B cell (primary cell): ENCODE measurements around the gene PBOV1. TPM values are rescaled to one million over a fixed set of nuclear protein-coding genes. Genes with fewer than 3 reads are reported as not detected.

Experiments
- ATAC-seq: fragments of 200-7000 bp; cut with Tn5 transposase; one replicate; pipeline ENCODE4 v1.10.0; 2021; ENCODE audit warnings: low read depth, mild to moderate bottlenecking, moderate number of reproducible peaks, moderate library complexity
- CTCF ChIA-PET: fragments of 350-600 bp; sonication (Branson Sonifier 250); formaldehyde crosslinking; loops from one replicate; lab custom pipeline; 2021; ENCODE audit warnings: antibody characterized with exemption, inconsistent platforms; lab: Charles Lee
- POLR2A ChIA-PET: fragments of 350-600 bp; sonication (Branson Sonifier 250); formaldehyde crosslinking; loops from one replicate; lab custom pipeline; 2021; ENCODE audit warnings: antibody characterized with exemption; lab: Charles Lee
- DNase-seq: peaks from one replicate; pipeline ENCODE4 v3.0.0; 2013
- H2AFZ ChIP-seq: 2 replicates; pipeline ENCODE4 v1.6.1; 2012; ENCODE audit warnings: mild to moderate bottlenecking, low read depth, low read length; ENCODE audit not compliant: insufficient read depth, poor library complexity, severe bottlenecking
- H3K27ac ChIP-seq, 2 donors: 1 replicate in 1 of 2; 2 replicates in 1 of 2; pipeline ENCODE4 v1.5.1; 2012 to 2013; ENCODE audit warnings: low read length in 2 of 2, mild to moderate bottlenecking in 2 of 2, moderate library complexity in 1 of 2
- H3K27me3 ChIP-seq, 4 experiments: fragments of 200-600 bp in 1 of 4; sonication (generic) in 1 of 4; replicated peaks in 1 of 4; 1 replicate in 2 of 4; 2 replicates in 2 of 4; pipeline versions ENCODE4 v1.6.1 to v1.7.0; 2013 to 2016; ENCODE audit warnings: low read length in 3 of 4, mild to moderate bottlenecking in 2 of 4, mixed read lengths in 1 of 4, moderate library complexity in 1 of 4; ENCODE audit not compliant: insufficient read depth in 4 of 4, control insufficient read depth in 3 of 4; ENCODE audit errors: control extremely low read depth in 1 of 4
- H3K36me3 ChIP-seq, 2 experiments: replicated peaks in 1 of 2; 1 replicate in 1 of 2; 2 replicates in 1 of 2; pipeline versions ENCODE4 v1.6.1 to v1.7.1; 2013; ENCODE audit warnings: low read length in 1 of 2; ENCODE audit not compliant: insufficient read depth in 2 of 2, control insufficient read depth in 1 of 2; ENCODE audit errors: control extremely low read depth in 1 of 2, extremely low read depth in 1 of 2
- H3K4me1 ChIP-seq, 2 donors: fragments of 200-600 bp in 1 of 2; sonication (generic) in 1 of 2; 1 replicate in 1 of 2; 2 replicates in 1 of 2; pipeline versions ENCODE4 v1.5.1 to v1.6.1; 2013 to 2017; ENCODE audit warnings: low read length in 2 of 2; ENCODE audit not compliant: control insufficient read depth in 2 of 2, insufficient read depth in 2 of 2
- H3K4me2 ChIP-seq: replicated peaks from 2 replicates; pipeline ENCODE3; 2012; ENCODE audit warnings: mild to moderate bottlenecking, low read depth, low read length; ENCODE audit not compliant: poor library complexity, severe bottlenecking
- H3K4me3 ChIP-seq, 5 experiments: fragments of 200-600 bp in 1 of 5; sonication (generic) in 1 of 5; 1 replicate in 3 of 5; 2 replicates in 2 of 5; pipeline versions ENCODE4 v1.5.1 to v1.7.0; 2011 to 2016; ENCODE audit warnings: low read length in 4 of 5, mild to moderate bottlenecking in 4 of 5, low read depth in 2 of 5, control low read depth in 1 of 5, moderate library complexity in 1 of 5; ENCODE audit not compliant: insufficient read depth in 1 of 5; ENCODE audit errors: control extremely low read depth in 1 of 5, extremely low read depth in 1 of 5
- H3K79me2 ChIP-seq: fragments of 200-600 bp; sonication (generic); one replicate; pipeline ENCODE4 v1.6.0; 2016; ENCODE audit warnings: low read length; ENCODE audit not compliant: control insufficient read depth, insufficient read depth
- H3K9ac ChIP-seq: fragments of 200-600 bp; sonication (generic); 2 replicates; pipeline ENCODE4 v1.6.1; 2017; ENCODE audit warnings: mild to moderate bottlenecking, low read length, moderate library complexity
- H3K9me3 ChIP-seq, 3 donors: one replicate each; pipeline versions ENCODE4 v1.6.1 to v1.7.1; 2013; ENCODE audit warnings: low read length in 2 of 3; ENCODE audit not compliant: control insufficient read depth in 2 of 3, insufficient read depth in 1 of 3; ENCODE audit errors: control extremely low read depth in 1 of 3
- H4K20me1 ChIP-seq: 2 replicates; pipeline ENCODE4 v1.6.0; 2012; ENCODE audit warnings: mild to moderate bottlenecking, low read length; ENCODE audit not compliant: insufficient read depth, control insufficient read depth, poor library complexity, severe bottlenecking
- H3K27ac Mint-ChIP-seq: one replicate; pipeline ENCODE4 v1.8.0; 2021; ENCODE audit warnings: mixed read lengths
- H3K27me3 Mint-ChIP-seq: one replicate; pipeline ENCODE4 v1.8.0; 2021; ENCODE audit warnings: mixed read lengths
- H3K4me1 Mint-ChIP-seq: one replicate; pipeline ENCODE4 v1.8.0; 2021; ENCODE audit warnings: mixed read lengths
- H3K4me3 Mint-ChIP-seq: one replicate; pipeline ENCODE4 v1.8.0; 2021; ENCODE audit warnings: mixed read lengths
- H3K9me3 Mint-ChIP-seq: one replicate; pipeline ENCODE4 v1.8.0; 2022; ENCODE audit warnings: mixed read lengths; ENCODE audit not compliant: insufficient read depth
- EZH2 ChIP-seq: IDR thresholded peaks from 2 replicates; pipeline ENCODE4 v1.6.1; 2012; ENCODE audit warnings: borderline replicate concordance, low read depth, mild to moderate bottlenecking, moderate library complexity, low read length; ENCODE audit not compliant: insufficient read depth, poor library complexity, severe bottlenecking
- WGBS: methylation state at CpG from one replicate; pipeline ENCODE4 v1.1.5; 2013; ENCODE audit warnings: missing lambda C conversion rate; ENCODE audit not compliant: insufficient coverage; 5-methylcytosine and 5-hydroxymethylcytosine counted together
- intact Hi-C: fragments of 100-400 bp; cut with micrococcal nuclease; formaldehyde crosslinking; loops from one replicate; pipeline ENCODE4 v1.10.0; 2022
- polyA plus RNA-seq: library from polyadenylated mRNA; depleted of rRNA; stranded (reverse); fragments of >200 nt; gene quantifications from 2 replicates; pipeline ENCODE4 v1.2.3, GENCODE V29; 2012
- total RNA-seq, 2 donors: library from RNA; stranded (reverse); fragments of 120-200 nt in 1 of 2; gene quantifications; 1 replicate in 1 of 2; 2 replicates in 1 of 2; pipeline versions ENCODE4 v1.2.3 to v1.2.4, GENCODE V29; 2013 to 2022
- TF ChIP-seq, protein P1 (sequence below): fragments of 200-600 bp; IDR thresholded peaks from one replicate; pipeline ENCODE4 v1.8.0; 2022; ENCODE audit warnings: antibody characterized with exemption, mild to moderate bottlenecking

PBOV1 gene
- total and polyA plus RNA-seq, 2 donors (not counting 1 experiment from before 2014, with no cell fraction given), result not detected

DNA sequence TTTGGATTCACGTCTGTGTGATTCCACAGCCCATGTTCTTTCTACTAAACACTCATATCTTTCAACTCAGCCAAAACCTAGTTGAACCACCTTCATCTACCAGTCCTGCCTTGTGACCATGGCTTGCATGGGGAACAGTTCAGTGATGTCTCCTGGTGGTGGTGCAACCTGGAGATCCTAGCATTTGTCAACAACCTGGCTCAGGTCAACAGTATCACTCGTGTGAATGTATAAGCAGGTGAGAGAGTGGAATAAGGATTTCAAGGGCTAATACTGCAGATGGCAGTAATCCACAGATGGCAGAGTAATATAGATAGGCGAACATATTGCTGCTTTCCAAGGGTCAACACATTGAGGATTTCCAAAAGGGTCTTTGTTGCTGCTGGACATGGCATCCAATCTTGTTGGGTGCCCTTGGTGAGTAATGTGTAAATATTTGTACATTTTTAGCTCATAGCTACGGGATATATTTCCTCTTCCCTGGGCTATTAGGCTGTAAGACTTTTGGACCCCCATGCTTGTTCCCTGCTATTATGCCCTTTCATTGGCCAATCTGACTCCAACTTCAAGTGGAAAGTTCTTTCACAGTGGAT lies 13.4 kb downstream of the PBOV1 start:
- H3K4me1 Mint-ChIP-seq, result no peaks in the 10 kb centered on the region
- CTCF ChIA-PET, result no interaction called here

DNA sequence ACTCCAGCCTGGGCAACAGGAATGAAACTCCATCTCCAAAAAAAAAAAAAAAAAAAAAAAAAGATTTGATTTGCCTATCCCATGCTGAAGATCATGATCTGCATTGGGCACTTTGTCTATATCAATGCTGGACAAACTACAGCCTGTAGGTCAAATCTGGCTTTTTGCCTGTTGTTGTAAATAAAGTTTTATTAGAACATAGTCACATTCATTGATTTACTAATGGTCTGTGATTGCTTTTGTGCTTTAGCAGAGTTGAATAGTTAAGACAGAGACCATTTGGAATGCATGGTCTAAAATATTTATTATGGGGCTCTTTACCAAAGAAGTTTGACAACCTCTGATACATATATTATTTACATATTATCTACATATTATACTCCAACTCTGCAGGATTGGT lies 14.0 kb downstream of the PBOV1 start:
- ATAC-seq (no peak), DNase-seq (no peak)
- ChIA-PET CTCF (no interaction called here), POLR2A (no interaction called here)
- Histone ChIP-seq H3K4me2 (no peak overlapping the region), H3K9ac (no peak overlapping the region), H3K36me3 (no peaks in the 10 kb centered on the region), H3K4me3 (no peak overlapping the region), H3K4me1 (no peaks in the 10 kb centered on the region), H3K27me3 (peaks cover 0 to 8% (median 0%) of the 10 kb centered on the region in 4 experiments), H3K9me3 (no peaks in the 10 kb centered on the region), H3K27ac (no peak overlapping the region), H4K20me1 (no peaks in the 10 kb centered on the region), H3K79me2 (no peaks in the 10 kb centered on the region), H2AFZ (no peak overlapping the region)
- intact Hi-C loops, result no loop called here
- no peak for TF ChIP-seq EZH2
- TF ChIP-seq, protein P1, sequence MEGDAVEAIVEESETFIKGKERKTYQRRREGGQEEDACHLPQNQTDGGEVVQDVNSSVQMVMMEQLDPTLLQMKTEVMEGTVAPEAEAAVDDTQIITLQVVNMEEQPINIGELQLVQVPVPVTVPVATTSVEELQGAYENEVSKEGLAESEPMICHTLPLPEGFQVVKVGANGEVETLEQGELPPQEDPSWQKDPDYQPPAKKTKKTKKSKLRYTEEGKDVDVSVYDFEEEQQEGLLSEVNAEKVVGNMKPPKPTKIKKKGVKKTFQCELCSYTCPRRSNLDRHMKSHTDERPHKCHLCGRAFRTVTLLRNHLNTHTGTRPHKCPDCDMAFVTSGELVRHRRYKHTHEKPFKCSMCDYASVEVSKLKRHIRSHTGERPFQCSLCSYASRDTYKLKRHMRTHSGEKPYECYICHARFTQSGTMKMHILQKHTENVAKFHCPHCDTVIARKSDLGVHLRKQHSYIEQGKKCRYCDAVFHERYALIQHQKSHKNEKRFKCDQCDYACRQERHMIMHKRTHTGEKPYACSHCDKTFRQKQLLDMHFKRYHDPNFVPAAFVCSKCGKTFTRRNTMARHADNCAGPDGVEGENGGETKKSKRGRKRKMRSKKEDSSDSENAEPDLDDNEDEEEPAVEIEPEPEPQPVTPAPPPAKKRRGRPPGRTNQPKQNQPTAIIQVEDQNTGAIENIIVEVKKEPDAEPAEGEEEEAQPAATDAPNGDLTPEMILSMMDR, result no peak
- Mint-ChIP-seq H3K27ac (no peak overlapping the region), H3K4me3 (no peak overlapping the region), H3K4me1 (no peaks in the 10 kb centered on the region), H3K27me3 (peaks cover 30% of the 10 kb centered on the region), H3K9me3 (no peaks in the 10 kb centered on the region)

More for the DNA sequence above, 13.4 kb downstream of the PBOV1 start:
- WGBS, result 93% methylated on average over 3 of the region's 4 CpGs
- Histone ChIP-seq H4K20me1 (no peaks in the 10 kb centered on the region), H3K4me1 (no peaks in the 10 kb centered on the region), H3K79me2 (no peaks in the 10 kb centered on the region), H3K4me2 (no peak overlapping the region), H3K9ac (no peak overlapping the region), H3K4me3 (no peak overlapping the region), H3K36me3 (no peaks in the 10 kb centered on the region), H3K9me3 (no peaks in the 10 kb centered on the region), H3K27ac (no peak overlapping the region), H2AFZ (no peak overlapping the region), H3K27me3 (peaks cover 0 to 10% (median 0%) of the 10 kb centered on the region in 4 experiments)
- DNase-seq (no peak), ATAC-seq (no peak)
- Mint-ChIP-seq H3K27ac (no peak overlapping the region), H3K9me3 (no peaks in the 10 kb centered on the region), H3K4me3 (no peak overlapping the region), H3K27me3 (peaks cover 30% of the 10 kb centered on the region)
- intact Hi-C loops, result no loop called here
- no peak for TF ChIP-seq EZH2
- TF ChIP-seq, protein P1, result no peak
- POLR2A ChIA-PET, result no interaction called here
